CD4-positive, alpha-beta T cell treated with Interleukin-15 for 4 hours (primary cell): ENCODE measurements around the gene KDM4B.
"Not testable (repeated sequence)": the region's sequence is repeated elsewhere in the genome, so short reads cannot be mapped to it uniquely, and the experiment has no call there.

Experiments
- DNase-seq: peaks from one replicate; pipeline ENCODE4 v3.0.0-alpha.2; 2020; ENCODE audit warnings: low spot score

KDM4B gene

DNA sequence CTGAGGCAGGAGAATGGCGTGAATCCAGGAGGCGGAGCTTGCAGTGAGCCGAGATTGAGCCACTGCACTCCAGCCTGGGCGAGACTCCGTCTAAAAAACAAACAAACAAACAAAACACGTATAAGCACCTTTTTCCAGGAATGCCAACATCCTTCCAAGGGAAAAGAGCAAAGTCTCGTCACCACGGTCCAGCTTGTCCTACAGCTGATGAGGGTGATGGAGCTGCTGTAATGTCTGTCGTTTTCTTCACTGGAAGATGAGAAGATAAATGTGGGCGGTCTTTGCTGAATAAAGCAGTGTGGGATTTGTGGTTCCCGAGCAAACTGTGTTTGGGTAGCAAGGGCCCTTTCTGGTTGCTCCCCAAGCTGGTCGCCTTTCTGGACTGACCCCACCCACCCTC lies 205.1 kb downstream of the KDM4B start:
- DNase-seq, result no peak

DNA sequence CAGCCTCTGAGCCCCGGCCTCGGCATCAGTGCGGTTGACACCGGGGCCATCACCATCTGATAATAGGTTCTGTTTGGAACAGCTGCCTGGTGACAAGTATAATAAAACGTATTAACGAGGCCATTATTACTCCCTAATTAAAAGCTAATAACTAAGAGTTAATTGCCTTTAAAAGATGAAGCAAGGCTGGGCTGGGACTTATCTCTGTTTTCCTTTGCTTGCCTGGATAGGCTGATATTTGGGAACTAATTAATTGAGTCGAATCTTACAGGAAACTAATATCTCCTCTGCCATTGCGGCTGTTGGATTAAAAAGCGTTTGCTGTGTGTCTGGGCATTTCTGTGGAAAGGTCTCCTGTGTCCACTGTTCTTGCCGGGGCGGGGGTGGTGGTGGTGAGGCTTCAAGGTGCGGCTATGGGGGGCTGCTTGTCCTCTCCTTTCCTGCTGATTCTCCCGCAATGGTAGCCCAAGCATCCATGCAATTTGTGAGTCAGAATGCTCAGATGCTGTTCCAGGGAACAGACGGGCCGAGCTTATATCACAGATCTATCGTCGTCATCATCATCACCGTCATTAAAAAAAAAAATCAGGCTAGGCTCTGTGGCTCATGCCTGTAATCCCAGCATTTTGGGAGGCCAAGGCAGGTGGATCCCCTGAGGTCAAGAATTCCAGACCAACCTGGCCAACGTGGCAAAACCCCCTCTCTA lies 209.0 kb downstream of the KDM4B start:
- DNase-seq, result no peak

- DNase-seq, result no peak
These were observed 209.9 kb downstream of the KDM4B start for GRCh38 chr19:5178841-5179240.

GRCh38 chr19:5179256-5179655 lies 210.3 kb downstream of the KDM4B start:
- no peak for DNase-seq

DNA sequence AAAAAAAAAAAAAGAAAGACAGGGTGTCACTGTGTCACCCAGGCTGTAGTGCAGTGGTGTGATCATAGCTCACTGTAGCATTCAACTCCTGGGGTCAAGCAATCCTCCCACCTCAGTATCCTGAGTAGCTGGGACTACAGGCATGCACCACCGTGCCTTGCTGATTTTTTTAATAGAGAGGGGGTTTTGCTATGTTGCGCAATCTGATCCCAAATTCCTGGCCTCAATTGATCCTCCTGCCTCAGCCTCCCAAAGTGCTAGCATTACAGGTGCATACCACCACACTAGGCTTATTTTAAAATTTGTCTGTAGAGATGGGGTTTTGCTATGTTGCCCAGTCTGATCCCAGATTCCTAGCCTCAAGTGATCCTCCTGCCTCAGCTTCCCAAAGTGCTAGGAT lies 212.4 kb downstream of the KDM4B start:
- no peak for DNase-seq

DNA sequence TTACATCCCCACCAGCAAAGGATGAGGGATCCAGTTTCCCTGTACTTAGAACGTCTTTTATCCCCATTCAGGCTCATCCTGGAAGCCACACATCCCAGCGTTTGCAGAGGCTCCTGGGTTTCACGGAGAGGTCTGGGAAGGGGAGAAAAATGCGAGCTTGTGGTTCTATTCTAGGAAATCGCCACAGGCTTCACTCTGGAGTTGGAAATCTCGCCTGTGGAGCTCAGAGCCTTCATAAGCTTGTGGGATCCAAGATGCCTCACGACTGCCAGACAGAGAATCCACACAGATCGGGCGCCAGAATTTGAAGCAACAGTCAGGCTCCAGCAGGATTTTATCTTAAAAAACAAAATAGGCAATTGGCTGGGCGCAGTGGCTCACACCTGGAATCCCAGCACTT lies 213.8 kb downstream of the KDM4B start:
- DNase-seq, result no peak

GRCh38 chr19:5183616-5184015 lies 214.7 kb downstream of the KDM4B start:
- no peak for DNase-seq

DNA sequence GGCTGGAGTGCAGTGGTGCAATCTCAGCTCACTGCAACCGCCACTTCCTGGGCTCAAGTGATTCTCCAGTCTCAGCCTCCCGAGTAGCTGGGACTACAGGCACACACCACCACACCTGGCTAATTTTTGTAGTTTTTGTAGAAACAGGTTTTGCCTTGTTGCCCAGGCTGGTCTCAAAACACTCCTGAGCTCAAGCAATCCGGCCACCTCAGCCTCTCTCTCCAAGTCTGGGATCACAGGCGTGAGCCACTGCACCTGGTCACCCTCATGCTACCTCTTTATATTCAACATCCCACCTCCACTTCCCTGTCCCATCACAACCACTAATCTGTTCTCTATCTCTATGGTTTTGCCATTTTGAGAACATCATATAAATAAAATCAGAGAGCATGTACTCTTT lies 216.0 kb downstream of the KDM4B start:
- no peak for DNase-seq

DNA sequence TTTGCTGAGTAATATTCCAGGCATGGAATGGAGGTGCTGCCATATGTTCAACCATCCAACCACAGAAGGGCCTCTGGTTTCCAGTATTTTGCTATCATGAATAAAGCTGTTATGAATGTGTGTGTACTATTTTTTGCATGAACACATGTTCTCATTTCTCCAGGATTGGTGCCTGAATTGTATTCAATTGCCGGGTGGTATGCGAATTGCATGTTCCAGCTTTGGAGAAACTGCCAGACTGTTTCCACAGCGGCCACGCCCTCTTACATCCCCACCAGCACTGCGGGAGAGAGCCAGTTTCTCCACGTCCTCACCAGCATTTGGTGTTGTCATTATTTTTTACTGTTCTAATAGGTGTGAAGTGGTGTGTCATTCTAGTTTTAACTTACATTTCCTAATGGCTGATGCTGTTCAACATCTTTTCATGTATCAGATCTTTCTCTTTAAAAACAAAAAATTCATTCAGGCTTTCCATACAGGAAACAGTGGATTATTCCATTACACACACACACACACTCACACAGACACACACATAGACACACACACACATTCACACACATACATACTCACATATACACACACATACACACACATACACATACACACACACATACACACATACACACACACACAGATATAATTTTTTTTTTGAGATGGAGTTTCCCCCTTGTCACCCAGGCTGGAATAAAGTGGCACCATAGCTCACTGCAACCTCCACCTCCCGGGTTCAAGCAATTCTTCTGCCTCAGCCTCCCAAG lies 217.6 kb downstream of the KDM4B start:
- no peak for DNase-seq

- no peak for DNase-seq
These were observed 219.8 kb downstream of the KDM4B start for GRCh38 chr19:5188548-5189317.

GRCh38 chr19:5189318-5189607 lies 220.3 kb downstream of the KDM4B start:
- no peak for DNase-seq

DNA sequence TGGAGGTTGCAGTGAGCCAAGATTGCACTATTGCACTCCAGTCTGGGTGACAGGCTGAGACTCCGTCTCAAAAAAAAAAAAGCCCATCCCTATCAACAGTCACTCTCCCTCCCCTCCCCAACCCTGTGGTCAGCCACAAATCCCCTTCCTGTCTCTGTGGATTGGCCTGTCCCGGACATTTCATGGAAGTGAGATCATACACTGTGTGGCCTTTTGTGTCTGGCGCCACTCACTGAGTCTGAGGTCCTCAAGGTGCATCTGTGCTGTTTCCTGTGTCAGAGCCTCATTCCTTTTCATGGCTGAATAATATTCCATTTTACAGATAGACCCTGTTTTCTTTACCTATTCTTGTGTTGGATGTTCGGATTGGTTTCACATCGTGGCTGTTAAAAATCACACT lies 222.2 kb downstream of the KDM4B start:
- DNase-seq, result no peak

GRCh38 chr19:5192568-5192967 lies 223.7 kb downstream of the KDM4B start:
- DNase-seq, result no peak

- DNase-seq, result no peak
These were observed 224.3 kb downstream of the KDM4B start for GRCh38 chr19:5193192-5193591.

DNA sequence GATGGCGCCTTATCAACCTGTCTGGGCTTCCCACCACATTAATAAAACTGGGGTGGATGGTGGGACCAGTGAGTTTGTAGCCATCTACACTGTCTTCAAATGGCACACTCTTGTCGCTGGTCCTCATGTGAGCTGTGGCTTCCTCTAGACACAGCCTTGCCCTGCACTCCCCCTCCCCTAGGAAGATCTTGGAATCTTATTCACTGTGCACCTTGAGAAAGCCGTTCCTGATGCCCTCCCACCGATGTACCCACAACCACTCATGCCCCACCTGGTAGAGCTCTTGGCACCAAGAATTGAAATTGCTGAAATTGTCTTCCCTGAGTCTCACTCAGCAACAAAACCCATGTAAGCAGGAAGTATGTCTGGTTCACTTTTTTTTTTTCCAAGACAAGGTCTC lies 225.7 kb downstream of the KDM4B start:
- no peak for DNase-seq

DNA sequence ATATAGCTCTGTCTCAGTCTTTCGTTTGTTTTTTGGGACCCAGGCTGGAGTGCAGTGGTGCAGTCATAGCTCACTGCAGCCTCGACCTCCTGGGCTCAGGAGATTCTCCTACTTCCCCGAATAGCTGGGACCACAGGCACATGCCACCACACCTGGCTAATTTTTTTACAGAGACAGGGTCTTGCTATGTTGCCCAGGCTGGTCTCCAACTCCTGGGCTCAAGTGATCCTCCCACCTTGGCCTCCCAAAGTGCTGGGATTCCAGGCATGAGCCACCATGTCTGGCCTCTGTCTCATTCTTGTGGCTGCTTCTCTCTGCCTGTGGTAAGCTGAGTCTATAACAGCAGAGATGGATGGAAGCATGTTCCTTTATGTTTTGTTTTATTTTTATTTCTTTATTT lies 226.7 kb downstream of the KDM4B start:
- DNase-seq, result not testable (repeated sequence)

- DNase-seq, result no peak
These were observed 227.9 kb downstream of the KDM4B start for GRCh38 chr19:5196832-5197231.

DNA sequence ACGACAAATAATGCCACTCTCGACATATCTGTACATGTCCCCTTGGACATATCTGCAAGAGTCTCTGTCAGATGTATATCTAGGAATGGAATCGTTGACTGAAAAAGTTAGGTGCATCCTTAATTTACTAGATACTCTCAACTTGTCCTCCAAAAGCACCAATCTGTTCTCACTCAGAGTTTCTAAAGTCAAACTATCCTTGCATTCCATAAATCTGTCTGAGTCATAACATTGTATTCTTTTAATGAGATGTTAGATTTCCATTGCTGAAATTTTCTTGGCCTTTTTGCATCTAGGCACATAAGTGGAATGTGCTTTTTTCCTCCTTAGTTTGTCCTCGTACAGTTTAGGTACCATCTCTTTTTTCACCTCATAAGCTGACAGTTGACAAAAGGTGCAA lies 231.9 kb downstream of the KDM4B start:
- no peak for DNase-seq

- DNase-seq, result no peak
These were observed 233.6 kb downstream of the KDM4B start for GRCh38 chr19:5202553-5202952.
